WERI-Rb-1 (cell line): Measurements from ENCODE around the gene NEURL3.

Experiments
- DNase-seq: peaks from one replicate; pipeline ENCODE4 v3.0.0-alpha.2; 2020
- H3K27ac ChIP-seq: fragments of 250-450 bp; sonication (Bioruptor Pico); 2 replicates; pipeline ENCODE4 v1.5.1; 2020; ENCODE audit warnings: mild to moderate bottlenecking, moderate library complexity
- H3K27me3 ChIP-seq: fragments of 250-450 bp; sonication (Bioruptor Pico); 2 replicates; pipeline ENCODE4 v1.5.1; 2021; ENCODE audit warnings: mild to moderate bottlenecking, low read depth, moderate library complexity; ENCODE audit not compliant: insufficient read depth, severe bottlenecking
- H3K36me3 ChIP-seq: fragments of 250-450 bp; sonication (Bioruptor Pico); 2 replicates; pipeline ENCODE4 v1.5.1; 2020; ENCODE audit warnings: mild to moderate bottlenecking, moderate library complexity
- H3K4me3 ChIP-seq: 2 replicates; pipeline ENCODE4 v1.5.1; 2011; ENCODE audit warnings: low read depth, mild to moderate bottlenecking, control low read depth, low read length
- H3K9me3 ChIP-seq: fragments of 250-450 bp; sonication (Bioruptor Pico); 2 replicates; pipeline ENCODE4 v1.5.1; 2021; ENCODE audit warnings: mild to moderate bottlenecking, moderate library complexity; ENCODE audit not compliant: severe bottlenecking
- TF ChIP-seq, protein P1 (sequence below): IDR thresholded peaks from 2 replicates; pipeline ENCODE4 v1.5.1; 2011; ENCODE audit warnings: low read depth, mild to moderate bottlenecking, control low read depth, inconsistent platforms, low read length

Gene NEURL3

DNA sequence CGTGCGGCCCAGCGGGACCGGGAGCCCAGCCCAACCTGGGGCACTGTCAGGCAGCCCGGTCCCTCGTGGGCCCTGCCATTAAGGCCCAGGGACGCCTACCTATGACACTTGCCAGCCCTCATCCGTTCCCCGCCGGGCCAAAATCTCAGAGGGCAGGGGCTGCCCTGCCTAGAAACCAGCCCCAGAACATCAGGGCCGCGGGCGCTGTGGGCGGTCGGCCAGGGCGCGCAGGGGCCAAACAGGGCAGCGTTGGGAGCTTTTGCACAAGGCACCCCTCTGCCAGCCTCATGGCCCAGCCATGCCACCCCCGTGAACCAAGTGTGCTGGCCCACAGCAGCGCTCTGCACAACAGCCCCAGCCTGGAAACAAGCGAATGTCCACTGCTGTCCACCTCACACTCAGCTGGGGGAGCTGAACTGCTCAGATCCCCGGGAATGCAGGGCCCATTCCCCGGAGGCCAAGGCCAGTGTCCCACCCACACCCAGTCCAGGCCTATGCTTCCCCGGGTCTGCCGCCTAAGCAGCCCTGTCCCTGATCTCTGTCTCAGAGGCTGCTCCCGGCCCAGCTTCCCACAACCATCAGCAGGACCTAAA lies 3.5 kb upstream of the NEURL3 start:
- no peaks in the 10 kb centered on the region for H3K36me3 ChIP-seq
- no peak overlapping the region for H3K27ac ChIP-seq
- peak overlapping the region; percentile 44 for H3K4me3 ChIP-seq
- H3K27me3 ChIP-seq: no peaks in the 10 kb centered on the region
- TF ChIP-seq, protein P1, sequence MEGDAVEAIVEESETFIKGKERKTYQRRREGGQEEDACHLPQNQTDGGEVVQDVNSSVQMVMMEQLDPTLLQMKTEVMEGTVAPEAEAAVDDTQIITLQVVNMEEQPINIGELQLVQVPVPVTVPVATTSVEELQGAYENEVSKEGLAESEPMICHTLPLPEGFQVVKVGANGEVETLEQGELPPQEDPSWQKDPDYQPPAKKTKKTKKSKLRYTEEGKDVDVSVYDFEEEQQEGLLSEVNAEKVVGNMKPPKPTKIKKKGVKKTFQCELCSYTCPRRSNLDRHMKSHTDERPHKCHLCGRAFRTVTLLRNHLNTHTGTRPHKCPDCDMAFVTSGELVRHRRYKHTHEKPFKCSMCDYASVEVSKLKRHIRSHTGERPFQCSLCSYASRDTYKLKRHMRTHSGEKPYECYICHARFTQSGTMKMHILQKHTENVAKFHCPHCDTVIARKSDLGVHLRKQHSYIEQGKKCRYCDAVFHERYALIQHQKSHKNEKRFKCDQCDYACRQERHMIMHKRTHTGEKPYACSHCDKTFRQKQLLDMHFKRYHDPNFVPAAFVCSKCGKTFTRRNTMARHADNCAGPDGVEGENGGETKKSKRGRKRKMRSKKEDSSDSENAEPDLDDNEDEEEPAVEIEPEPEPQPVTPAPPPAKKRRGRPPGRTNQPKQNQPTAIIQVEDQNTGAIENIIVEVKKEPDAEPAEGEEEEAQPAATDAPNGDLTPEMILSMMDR: no peak
- no peak for DNase-seq
- H3K9me3 ChIP-seq: no peaks in the 10 kb centered on the region

GRCh38 chr2:96507957-96508520 lies 2.9 kb upstream of the NEURL3 start:
- Histone ChIP-seq H3K27me3 (no peaks in the 10 kb centered on the region), H3K9me3 (no peaks in the 10 kb centered on the region), H3K4me3 (peak overlapping the region; percentile 44), H3K27ac (no peak overlapping the region), H3K36me3 (no peaks in the 10 kb centered on the region)
- TF ChIP-seq, protein P1: peak; percentile 85
- DNase-seq: peak; percentile 79

GRCh38 chr2:96506907-96507240 lies 1.7 kb upstream of the NEURL3 start:
- H3K9me3 ChIP-seq: no peaks in the 10 kb centered on the region

GRCh38 chr2:96506016-96506906 lies 1.1 kb upstream of the NEURL3 start:
- H3K4me3 ChIP-seq: no peak overlapping the region
- H3K27ac ChIP-seq: no peak overlapping the region
- H3K9me3 ChIP-seq: no peaks in the 10 kb centered on the region
- no peak for DNase-seq
- no peaks in the 10 kb centered on the region for H3K27me3 ChIP-seq
- no peaks in the 10 kb centered on the region for H3K36me3 ChIP-seq
- TF ChIP-seq, protein P1: no peak

More at GRCh38 chr2:96506907-96507240, 1.7 kb upstream of the NEURL3 start:
- Histone ChIP-seq H3K27me3 (no peaks in the 10 kb centered on the region), H3K4me3 (no peak overlapping the region), H3K27ac (no peak overlapping the region), H3K36me3 (no peaks in the 10 kb centered on the region)
- TF ChIP-seq, protein P1: no peak
- no peak for DNase-seq

DNA sequence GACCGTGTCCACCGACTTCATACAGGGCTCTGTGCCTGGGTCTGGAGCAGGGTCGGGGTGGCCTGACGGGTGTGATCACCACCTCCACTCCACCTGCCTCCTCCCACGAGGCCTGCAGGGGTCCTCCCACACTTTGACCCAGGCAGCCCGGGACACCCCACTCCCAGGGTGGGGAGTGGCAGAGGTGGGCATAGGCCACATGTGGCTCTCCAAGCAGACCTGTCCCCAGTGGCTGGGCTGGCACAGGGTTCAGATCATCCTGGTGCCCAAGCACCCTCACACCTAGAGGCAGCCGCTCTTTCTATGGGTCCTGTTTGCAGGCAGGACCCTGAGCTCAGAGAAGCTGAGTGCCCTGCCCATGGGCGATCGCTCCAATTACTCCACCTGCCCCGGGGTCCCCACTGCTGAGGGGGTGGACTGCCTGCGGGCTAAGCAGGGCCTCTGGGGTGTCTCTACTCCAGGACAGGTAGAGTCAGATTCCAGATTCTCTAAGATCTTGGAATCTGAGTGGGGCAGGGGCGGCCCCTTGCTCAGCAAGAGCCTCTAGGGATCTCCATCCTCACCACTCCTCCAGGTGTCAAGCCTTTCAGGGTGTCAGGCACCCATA lies 1.4 kb downstream of the NEURL3 start:
- no peaks in the 10 kb centered on the region for H3K9me3 ChIP-seq
- H3K4me3 ChIP-seq: no peak overlapping the region
- no peaks in the 10 kb centered on the region for H3K27me3 ChIP-seq
- no peak for DNase-seq
- H3K27ac ChIP-seq: no peak overlapping the region
- TF ChIP-seq, protein P1: no peak
- no peaks in the 10 kb centered on the region for H3K36me3 ChIP-seq
